Ovary (tissue), 1 donor: Measurements from ENCODE around the gene SNAPC2.

Experiments
- EP300 ChIP-seq: sonication (generic); formaldehyde crosslinking; IDR thresholded peaks from one replicate; pipeline ENCODE4 v1.6.1; 2017; ENCODE audit warnings: antibody characterized with exemption
- POLR2A ChIP-seq: fragments of 450-650 bp; IDR thresholded peaks from one replicate; pipeline ENCODE4 v1.6.1; 2017; ENCODE audit warnings: antibody characterized with exemption, mild to moderate bottlenecking, moderate library complexity

DNA sequence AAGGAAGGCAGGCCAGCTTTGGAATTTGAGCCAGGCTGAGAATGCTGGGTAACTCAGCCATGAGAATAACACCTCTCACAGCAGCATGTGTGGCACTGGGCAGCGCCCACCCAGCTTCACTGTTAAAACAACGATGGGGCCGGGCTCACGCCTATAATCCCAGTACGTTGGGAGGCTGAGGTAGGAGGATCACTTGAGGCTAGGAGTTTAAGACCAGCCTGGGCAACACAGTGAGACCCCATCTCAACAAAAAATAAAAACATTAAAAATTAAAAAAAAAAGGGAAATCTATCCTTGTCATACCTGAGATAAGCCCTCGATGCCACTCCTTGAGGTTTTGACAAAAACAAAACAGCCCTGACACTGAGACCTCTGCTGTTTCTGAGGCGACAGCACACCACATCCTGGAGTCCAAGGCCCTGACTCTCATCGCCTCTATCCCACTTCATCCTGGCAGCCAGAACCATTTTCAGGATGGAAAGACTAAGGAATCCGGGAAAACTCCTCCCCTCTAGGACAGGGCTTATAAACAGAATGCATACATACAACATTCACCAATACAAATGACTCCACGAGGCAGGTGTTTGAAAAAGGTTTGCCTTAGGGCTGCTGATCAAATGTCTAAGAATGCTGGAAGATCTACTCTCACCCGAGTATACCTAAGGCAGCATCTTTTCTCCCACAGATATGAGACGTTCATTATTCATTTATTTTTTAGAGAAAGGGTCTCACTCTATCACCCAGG lies 46.0 kb downstream of the SNAPC2 start:
- TF ChIP-seq EP300 (no peak), POLR2A (no peak)
